H9 (cell line): ENCODE results near the gene FAM193A. TPM values are rescaled to one million over a fixed set of nuclear protein-coding genes. Genes with fewer than 3 reads are reported as not detected.

Source experiments
- DNase-seq: peaks from one replicate; pipeline ENCODE4 v3.0.0-alpha.2; 2017
- H2AFZ ChIP-seq: one replicate; pipeline ENCODE4 v1.6.1; 2013; ENCODE audit warnings: mild to moderate bottlenecking, low read length, control low read depth, moderate library complexity
- H2AK5ac ChIP-seq: 2 replicates; pipeline ENCODE4 v1.6.1; 2013; ENCODE audit warnings: low read length, control low read depth, mixed read lengths; ENCODE audit not compliant: insufficient read length
- H2BK120ac ChIP-seq: one replicate; pipeline ENCODE4 v1.6.1; 2013; ENCODE audit warnings: low read depth, mild to moderate bottlenecking, low read length, control low read depth, inconsistent platforms; ENCODE audit not compliant: poor library complexity, severe bottlenecking
- H2BK12ac ChIP-seq: 2 replicates; pipeline ENCODE4 v1.6.1; 2013; ENCODE audit warnings: low read length, control low read depth, mixed read lengths, low read depth; ENCODE audit not compliant: insufficient read length
- H2BK15ac ChIP-seq: 2 replicates; pipeline ENCODE4 v1.6.1; 2013; ENCODE audit warnings: low read depth, low read length, control low read depth
- H2BK20ac ChIP-seq: one replicate; pipeline ENCODE4 v1.6.1; 2013; ENCODE audit warnings: low read depth, mild to moderate bottlenecking, low read length, control low read depth, inconsistent platforms; ENCODE audit not compliant: poor library complexity, severe bottlenecking
- H2BK5ac ChIP-seq: 2 replicates; pipeline ENCODE4 v1.6.1; 2013; ENCODE audit warnings: low read length, control low read depth, mixed read lengths; ENCODE audit not compliant: insufficient read length
- H3K14ac ChIP-seq: 2 replicates; pipeline ENCODE4 v1.6.1; 2013; ENCODE audit warnings: low read length, control low read depth; ENCODE audit not compliant: insufficient read depth
- H3K18ac ChIP-seq: 2 replicates; pipeline ENCODE4 v1.6.1; 2013; ENCODE audit warnings: low read depth, mild to moderate bottlenecking, mixed read lengths, low read length, control low read depth; ENCODE audit not compliant: insufficient read length
- H3K23ac ChIP-seq: 2 replicates; pipeline ENCODE4 v1.6.1; 2013; ENCODE audit warnings: low read length, control low read depth, mixed read lengths, low read depth; ENCODE audit not compliant: insufficient read length
- H3K23me2 ChIP-seq: 2 replicates; pipeline ENCODE4 v1.6.1; 2013; ENCODE audit warnings: low read depth, mild to moderate bottlenecking, mixed read lengths, low read length, control low read depth; ENCODE audit not compliant: insufficient read length, poor library complexity, severe bottlenecking
- H3K27ac ChIP-seq: 2 replicates; pipeline ENCODE4 v1.5.1; 2013; ENCODE audit warnings: low read length, control low read depth, mixed read lengths, low read depth; ENCODE audit not compliant: insufficient read length
- H3K27me3 ChIP-seq: 2 replicates; pipeline ENCODE4 v1.6.1; 2013; ENCODE audit warnings: low read length, control low read depth, inconsistent platforms; ENCODE audit not compliant: insufficient read depth
- H3K4ac ChIP-seq: 2 replicates; pipeline ENCODE4 v1.6.1; 2013; ENCODE audit warnings: low read depth, mild to moderate bottlenecking, control low read depth, inconsistent platforms, low read length, moderate library complexity
- H3K4me1 ChIP-seq: 2 replicates; pipeline ENCODE4 v1.6.1; 2013; ENCODE audit warnings: low read length, control low read depth, inconsistent platforms; ENCODE audit not compliant: insufficient read depth
- H3K4me2 ChIP-seq: 2 replicates; pipeline ENCODE4 v1.6.1; 2013; ENCODE audit warnings: low read length, control low read depth, mixed read lengths; ENCODE audit not compliant: insufficient read length, insufficient read depth
- H3K56ac ChIP-seq: 2 replicates; pipeline ENCODE4 v1.6.1; 2013; ENCODE audit warnings: low read depth, mild to moderate bottlenecking, mixed read lengths, low read length, control low read depth; ENCODE audit not compliant: insufficient read length
- H3K79me1 ChIP-seq: 2 replicates; pipeline ENCODE4 v1.6.1; 2013; ENCODE audit warnings: low read depth, mild to moderate bottlenecking, moderate library complexity, low read length, control low read depth, inconsistent platforms; ENCODE audit not compliant: insufficient read depth, poor library complexity, severe bottlenecking
- H3K79me2 ChIP-seq: 2 replicates; pipeline ENCODE4 v1.6.1; 2013; ENCODE audit warnings: low read length, control low read depth, inconsistent platforms; ENCODE audit not compliant: insufficient read depth
- H3K9ac ChIP-seq: 2 replicates; pipeline ENCODE4 v1.6.1; 2013; ENCODE audit warnings: low read length, control low read depth, mixed read lengths; ENCODE audit not compliant: insufficient read length; ENCODE audit errors: extremely low read depth
- H3K9me3 ChIP-seq: one replicate; pipeline ENCODE4 v1.6.1; 2013; ENCODE audit warnings: low read depth, low read length, inconsistent platforms; ENCODE audit not compliant: control insufficient read depth
- H3T11ph ChIP-seq: one replicate; pipeline ENCODE4 v1.6.1; 2013; ENCODE audit warnings: mild to moderate bottlenecking, low read length, control low read depth, inconsistent platforms
- H4K20me1 ChIP-seq: one replicate; pipeline ENCODE4 v1.6.1; 2013; ENCODE audit not compliant: control insufficient read depth, insufficient read length, insufficient read depth
- H4K5ac ChIP-seq: 2 replicates; pipeline ENCODE4 v1.6.1; 2013; ENCODE audit warnings: low read depth, mild to moderate bottlenecking, mixed read lengths, low read length, control low read depth; ENCODE audit not compliant: insufficient read length
- H4K8ac ChIP-seq: replicated peaks from 2 replicates; pipeline ENCODE4 v1.6.1; 2013; ENCODE audit warnings: low read length, control low read depth, mixed read lengths, low read depth; ENCODE audit not compliant: insufficient read length
- H4K91ac ChIP-seq: 2 replicates; pipeline ENCODE4 v1.6.1; 2013; ENCODE audit warnings: low read depth, mild to moderate bottlenecking, moderate library complexity, mixed read lengths, low read length, control low read depth; ENCODE audit not compliant: insufficient read length
- H3K27ac Mint-ChIP-seq, 3 experiments: 2 replicates in 2 of 3; 3 replicates in 1 of 3; pipeline ENCODE4 v1.8.0; 2020 to 2021; ENCODE audit warnings: mixed read lengths in 3 of 3, mild to moderate bottlenecking in 1 of 3, moderate library complexity in 1 of 3
- H3K27me3 Mint-ChIP-seq: 2 replicates; pipeline ENCODE4 v1.8.0; 2021; ENCODE audit warnings: low read depth, mild to moderate bottlenecking, moderate library complexity, mixed read lengths
- H3K36me3 Mint-ChIP-seq, 3 experiments: 2 replicates in 2 of 3; 3 replicates in 1 of 3; pipeline ENCODE4 v1.8.0; 2020 to 2021; ENCODE audit warnings: low read depth in 3 of 3, mixed read lengths in 3 of 3; ENCODE audit not compliant: insufficient read depth in 1 of 3
- H3K4me1 Mint-ChIP-seq, 2 experiments: 2 replicates each; pipeline ENCODE4 v1.8.0; 2020; ENCODE audit warnings: mixed read lengths in 2 of 2
- H3K4me3 Mint-ChIP-seq, 2 experiments: 2 replicates in 1 of 2; 3 replicates in 1 of 2; pipeline ENCODE4 v1.8.0; 2020 to 2021; ENCODE audit warnings: mild to moderate bottlenecking in 2 of 2, mixed read lengths in 2 of 2, moderate library complexity in 1 of 2
- H3K9me3 Mint-ChIP-seq, 2 experiments: 2 replicates in 1 of 2; 3 replicates in 1 of 2; pipeline ENCODE4 v1.8.0; 2020; ENCODE audit warnings: mild to moderate bottlenecking in 2 of 2, mixed read lengths in 2 of 2, moderate library complexity in 1 of 2
- CTCF ChIP-seq: fragments of 200-600 bp; sonication (generic); conservative IDR thresholded peaks from 3 replicates; pipeline ENCODE4 v1.8.0; 2021; ENCODE audit warnings: antibody characterized with exemption, mild to moderate bottlenecking
- WGBS: extraction: QIAGEN DNeasy Blood & Tissue Kit; methylation state at CpG from one replicate; pipeline ENCODE4 v1.1.7; 2013; ENCODE audit warnings: missing lambda C conversion rate, low lambda C conversion rate, mixed read lengths; ENCODE audit not compliant: insufficient read length; ENCODE audit errors: extremely low coverage; 5-methylcytosine and 5-hydroxymethylcytosine counted together
- total RNA-seq: library from RNA; stranded (reverse); gene quantifications from 2 replicates; pipeline ENCODE4 v1.2.1, GENCODE V29; 2021

Gene FAM193A
- total RNA-seq, 1 experiment from 2014 or later: 36.9 TPM

GRCh38 chr4:2503809-2504208, 32.6 kb upstream of the FAM193A start:
- H3K4me3 Mint-ChIP-seq: no peak overlapping the region
- H3K23ac ChIP-seq: no peak overlapping the region
- H3K27me3 Mint-ChIP-seq: no peaks in the 10 kb centered on the region
- no peak overlapping the region for H4K8ac ChIP-seq
- H3K18ac ChIP-seq: no peak overlapping the region
- H2BK120ac ChIP-seq: no peak overlapping the region
- H3K23me2 ChIP-seq: no peaks in the 10 kb centered on the region
- H4K91ac ChIP-seq: no peak overlapping the region
- H3K4me1 ChIP-seq: no peaks in the 10 kb centered on the region
- peaks cover 44 to 82% (median 66%) of the 10 kb centered on the region in 3 experiments for H3K36me3 Mint-ChIP-seq
- H3K27me3 ChIP-seq: no peaks in the 10 kb centered on the region
- no peak overlapping the region for H3K14ac ChIP-seq
- TF ChIP-seq CTCF: no peak
- no peak for DNase-seq
- no peak overlapping the region for H3K27ac ChIP-seq
- H3K4ac ChIP-seq: no peak overlapping the region
- H3K9me3 ChIP-seq: no peaks in the 10 kb centered on the region
- H2BK15ac ChIP-seq: no peak overlapping the region
- H3K9me3 Mint-ChIP-seq: no peaks in the 10 kb centered on the region
- no peak overlapping the region for H2AK5ac ChIP-seq
- H4K20me1 ChIP-seq: no peaks in the 10 kb centered on the region
- H2AFZ ChIP-seq: no peak overlapping the region
- H3K9ac ChIP-seq: no peak overlapping the region
- no peak overlapping the region for H3K56ac ChIP-seq
- no peaks in the 10 kb centered on the region; a peak in 1 of 4 replicates for H3K4me1 Mint-ChIP-seq
- peaks cover 5% of the 10 kb centered on the region for H3K79me1 ChIP-seq
- 0 out of 2 replicates have a peak, but pooled peaks cover 1% of the 10 kb centered on the region for H3K79me2 ChIP-seq
- no peak overlapping the region for H2BK5ac ChIP-seq
- no peak overlapping the region for H3T11ph ChIP-seq
- H2BK12ac ChIP-seq: no peak overlapping the region
- no peak overlapping the region for H3K4me2 ChIP-seq
- H4K5ac ChIP-seq: no peak overlapping the region
- H2BK20ac ChIP-seq: no peak overlapping the region
- no CpG with 5 or more reads among the region's 5 CpGs for WGBS
- peak overlapping the region in 1 of 3 experiments; percentile 25; a peak in 1 of 7 replicates for H3K27ac Mint-ChIP-seq
